KMS-11 (cell line): ENCODE data around the gene POU2F1.

ENCODE experiments used
- H2AFZ ChIP-seq: fragments of 200-600 bp; sonication (generic); 2 replicates; pipeline ENCODE4 v1.6.1; 2016; ENCODE audit warnings: antibody characterized with exemption, mixed run types, low read depth
- H3K27ac ChIP-seq: fragments of 200-600 bp; sonication (generic); 2 replicates; pipeline ENCODE4 v1.6.1; 2016; ENCODE audit warnings: mild to moderate bottlenecking, mixed run types
- H3K27me3 ChIP-seq: fragments of 200-600 bp; sonication (generic); 2 replicates; pipeline ENCODE4 v1.6.1; 2017; ENCODE audit warnings: mild to moderate bottlenecking, low read depth, mixed run types, moderate library complexity; ENCODE audit not compliant: insufficient read depth
- H3K36me3 ChIP-seq: fragments of 200-600 bp; sonication (generic); 2 replicates; pipeline ENCODE4 v1.6.1; 2017; ENCODE audit warnings: mild to moderate bottlenecking, mixed run types; ENCODE audit not compliant: insufficient read depth
- H3K4me1 ChIP-seq: fragments of 200-600 bp; sonication (generic); 2 replicates; pipeline ENCODE4 v1.6.1; 2016; ENCODE audit warnings: mild to moderate bottlenecking, low read depth, mixed run types; ENCODE audit not compliant: poor library complexity, severe bottlenecking
- H3K4me2 ChIP-seq: fragments of 200-600 bp; sonication (generic); 2 replicates; pipeline ENCODE4 v1.7.0; 2016; ENCODE audit warnings: mild to moderate bottlenecking, mixed run types
- H3K4me3 ChIP-seq: fragments of 200-600 bp; sonication (generic); IDR thresholded peaks from 2 replicates; pipeline ENCODE4 v1.6.1; 2017; ENCODE audit warnings: low read depth, low read length, mixed read lengths; ENCODE audit not compliant: insufficient read depth
- H3K79me2 ChIP-seq: fragments of 200-600 bp; sonication (generic); 2 replicates; pipeline ENCODE4 v1.6.1; 2016; ENCODE audit warnings: low read depth, mixed run types; ENCODE audit not compliant: insufficient read depth
- H3K9ac ChIP-seq: fragments of 200-600 bp; sonication (generic); 2 replicates; pipeline ENCODE4 v1.6.1; 2016; ENCODE audit warnings: mild to moderate bottlenecking, mixed run types
- H4K20me1 ChIP-seq: fragments of 200-600 bp; sonication (generic); 2 replicates; pipeline ENCODE4 v1.6.1; 2016; ENCODE audit warnings: mild to moderate bottlenecking, mixed run types; ENCODE audit not compliant: insufficient read depth
- CTCF ChIP-seq: fragments of 200-600 bp; sonication (generic); conservative IDR thresholded peaks from 2 replicates; pipeline ENCODE4 v1.6.1; 2017; ENCODE audit warnings: low read depth, mild to moderate bottlenecking, antibody characterized with exemption, low read length, moderate library complexity, mixed read lengths

POU2F1 gene

DNA sequence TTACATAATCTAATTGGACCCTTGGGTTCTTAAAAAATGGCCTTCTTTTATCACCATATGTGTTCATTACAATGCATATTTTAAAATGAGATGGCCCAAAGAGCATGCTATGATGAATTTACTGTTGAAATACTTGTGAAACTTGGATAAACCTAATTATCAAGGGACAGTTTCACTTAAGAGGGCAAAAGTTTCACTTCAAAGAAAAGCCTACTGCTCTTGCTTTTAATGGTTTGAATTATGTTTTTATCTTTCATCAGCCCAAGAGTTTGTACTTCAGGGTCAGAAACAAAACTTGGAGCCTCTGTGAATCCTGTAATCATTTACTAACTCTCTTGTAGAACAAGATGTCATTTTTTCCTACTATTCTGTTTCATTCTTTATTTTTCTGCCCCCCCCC lies 32.3 kb downstream of the POU2F1 start:
- Histone ChIP-seq H3K27ac (peak overlapping the region; percentile 3; the same call in 1 of the 2 replicates), H3K4me2 (peak overlapping the region; percentile 30), H3K9ac (no peak overlapping the region), H3K36me3 (no peaks in the 10 kb centered on the region), H2AFZ (no peak overlapping the region), H4K20me1 (no peaks in the 10 kb centered on the region), H3K79me2 (peaks cover 26% of the 10 kb centered on the region), H3K4me3 (no peak overlapping the region), H3K4me1 (peaks cover 24% of the 10 kb centered on the region), H3K27me3 (no peaks in the 10 kb centered on the region)
- no peak for TF ChIP-seq CTCF

GRCh38 chr1:167258858-167259257 lies 38.2 kb downstream of the POU2F1 start:
- Histone ChIP-seq H3K27me3 (no peaks in the 10 kb centered on the region), H3K27ac (no peak overlapping the region), H4K20me1 (no peaks in the 10 kb centered on the region), H3K9ac (no peak overlapping the region), H3K79me2 (peaks cover 23% of the 10 kb centered on the region), H3K4me3 (no peak overlapping the region), H3K4me1 (peaks cover 22% of the 10 kb centered on the region), H3K4me2 (no peak overlapping the region), H3K36me3 (no peaks in the 10 kb centered on the region), H2AFZ (no peak overlapping the region)
- no peak for TF ChIP-seq CTCF

- peaks cover 4% of the 10 kb centered on the region; the same call in 1 of the 2 replicates for H3K79me2 ChIP-seq
- no peaks in the 10 kb centered on the region for H3K27me3 ChIP-seq
- no peak overlapping the region for H3K9ac ChIP-seq
- no peaks in the 10 kb centered on the region for H3K36me3 ChIP-seq
- H3K4me1 ChIP-seq = peaks cover 22% of the 10 kb centered on the region
- H3K27ac ChIP-seq = no peak overlapping the region
- no peak overlapping the region for H2AFZ ChIP-seq
- TF ChIP-seq CTCF = no peak
- no peaks in the 10 kb centered on the region for H4K20me1 ChIP-seq
- peak overlapping the region; percentile 2; the same call in 1 of the 2 replicates for H3K4me2 ChIP-seq
- no peak overlapping the region for H3K4me3 ChIP-seq
Measured at GRCh38 chr1:167262836-167263235, 42.1 kb downstream of the POU2F1 start.

GRCh38 chr1:167263344-167263743 lies 42.7 kb downstream of the POU2F1 start:
- Histone ChIP-seq H3K27ac (no peak overlapping the region), H3K79me2 (peaks cover 4% of the 10 kb centered on the region; the same call in 1 of the 2 replicates), H3K4me1 (peaks cover 27% of the 10 kb centered on the region), H3K36me3 (no peaks in the 10 kb centered on the region), H2AFZ (no peak overlapping the region), H3K27me3 (no peaks in the 10 kb centered on the region), H3K4me2 (peak overlapping the region; percentile 7), H3K4me3 (no peak overlapping the region), H4K20me1 (no peaks in the 10 kb centered on the region), H3K9ac (no peak overlapping the region)
- TF ChIP-seq CTCF = no peak
